GM12801 (cell line): Measurements from ENCODE around the gene NAALADL2.

Experiments
- CTCF ChIP-seq: IDR thresholded peaks from one replicate; pipeline ENCODE4 v1.5.1; 2011; ENCODE audit warnings: control low read depth; ENCODE audit not compliant: insufficient read length; ENCODE audit errors: extremely low read depth

NAALADL2 gene

DNA sequence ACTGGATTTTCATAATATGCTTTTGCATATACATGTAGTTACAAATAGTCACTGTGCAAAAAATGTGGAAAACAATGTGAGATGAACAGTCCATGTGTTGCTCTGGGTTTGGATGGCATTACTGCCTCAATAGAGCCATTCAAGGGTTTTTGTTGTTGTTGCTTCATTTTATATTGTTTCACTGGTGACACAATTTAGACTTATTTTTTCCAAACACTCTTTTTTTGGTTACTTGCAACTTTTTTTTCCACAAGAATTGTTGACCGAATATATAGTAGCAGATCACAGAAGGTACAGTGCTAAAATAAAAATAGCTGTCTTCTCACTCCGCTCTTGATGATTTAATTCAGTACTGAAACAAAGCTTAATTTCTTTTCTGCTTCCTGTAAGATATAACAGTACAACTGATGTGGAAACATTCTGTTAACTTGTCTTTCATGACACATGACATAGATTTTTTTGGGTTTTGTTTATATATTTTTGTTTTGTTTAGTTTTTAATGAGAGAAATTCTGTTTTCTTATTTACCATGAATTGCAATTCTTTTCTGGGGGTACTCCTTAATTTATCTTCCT, 618.6 kb downstream of the NAALADL2 start:
- no peak for TF ChIP-seq CTCF

DNA sequence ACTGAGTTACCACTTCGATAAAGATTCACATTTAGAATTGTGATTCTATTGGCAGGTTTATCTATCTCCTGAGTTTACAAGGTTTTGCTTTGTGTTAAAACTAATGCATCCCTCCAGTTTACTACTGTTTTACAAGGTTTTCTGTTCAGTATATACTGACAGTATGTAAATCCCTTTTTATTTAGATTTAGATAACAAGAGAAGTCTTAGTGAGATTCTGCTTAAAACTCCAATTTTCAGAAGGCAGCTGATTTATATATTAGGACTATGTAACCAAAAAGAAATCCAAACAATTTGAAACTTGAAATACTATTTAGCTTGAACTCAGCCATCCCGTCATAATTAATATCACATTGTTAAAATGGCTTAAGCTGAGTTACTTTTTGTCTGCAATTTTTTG, 619.2 kb downstream of the NAALADL2 start:
- TF ChIP-seq CTCF, result no peak

- no peak for TF ChIP-seq CTCF
Observed at GRCh38 chr3:175479175-175479574, 620.0 kb downstream of the NAALADL2 start.

GRCh38 chr3:175479800-175480199, 620.7 kb downstream of the NAALADL2 start:
- no peak for TF ChIP-seq CTCF

- no peak for TF ChIP-seq CTCF
Observed at GRCh38 chr3:175484666-175485065, 625.5 kb downstream of the NAALADL2 start.

DNA sequence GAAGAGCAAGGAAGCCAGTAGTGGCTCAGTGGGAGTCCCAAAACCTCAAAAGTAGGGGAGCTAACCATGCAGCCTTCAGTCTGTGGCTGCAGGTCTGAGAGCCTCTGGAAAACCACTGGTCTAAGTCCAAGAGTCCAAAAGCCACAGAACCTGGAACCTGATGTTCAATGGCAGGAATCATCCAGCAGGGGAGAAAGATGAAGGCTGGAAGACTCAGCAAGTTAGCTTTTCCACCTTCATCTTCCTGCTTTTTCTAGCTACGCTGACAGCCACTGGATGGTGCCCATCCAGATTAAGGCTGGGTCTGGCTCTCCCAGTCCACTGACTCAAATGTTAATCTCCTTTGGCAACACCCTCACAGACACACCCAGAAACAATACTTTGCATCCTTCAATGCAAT, 626.3 kb downstream of the NAALADL2 start:
- TF ChIP-seq CTCF, result no peak

DNA sequence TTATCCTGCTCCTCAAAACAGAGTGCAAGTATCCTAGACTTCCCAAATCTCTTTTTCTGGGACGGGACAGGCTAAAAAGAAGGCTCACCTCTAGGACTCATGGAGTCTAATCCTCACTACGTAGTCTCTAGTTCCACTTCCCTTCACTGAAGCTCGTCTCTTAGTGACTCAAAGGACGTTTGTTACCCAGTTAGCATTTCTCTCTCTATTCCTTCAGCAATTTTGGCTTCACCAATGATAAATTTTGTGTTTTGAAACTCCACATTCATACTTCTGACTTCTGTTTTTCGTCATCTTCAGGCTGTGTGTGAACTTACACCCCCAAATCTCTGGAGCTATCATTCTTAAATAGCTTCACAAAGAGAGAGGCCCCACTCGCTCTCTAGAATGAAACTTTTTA, 627.1 kb downstream of the NAALADL2 start:
- no peak for TF ChIP-seq CTCF

- no peak for TF ChIP-seq CTCF
Observed at GRCh38 chr3:175489406-175489805, 630.3 kb downstream of the NAALADL2 start.
